ENCODE data around the gene DDX53.

The DDX53 gene

GRCh38 chrX:23012162-23012561 lies 12.4 kb downstream of the DDX53 start:
- Mint-ChIP-seq H3K27ac (no peak overlapping the region), H3K36me3 (ENCODE audit: low read depth) (no peaks in the 10 kb centered on the region), H3K4me1 (ENCODE audit: low read depth) (peaks cover 7% of the 10 kb centered on the region), H3K4me3 (no peak overlapping the region), H3K9me3 (peaks cover 2% of the 10 kb centered on the region), H3K27me3 (no peaks in the 10 kb centered on the region)

GRCh38 chrX:23012636-23013035 lies 12.9 kb downstream of the DDX53 start:
- Mint-ChIP-seq H3K9me3 (no peaks in the 10 kb centered on the region), H3K27ac (no peak overlapping the region), H3K4me3 (no peak overlapping the region), H3K4me1 (ENCODE audit: low read depth) (peaks cover 7% of the 10 kb centered on the region), H3K36me3 (ENCODE audit: low read depth) (no peaks in the 10 kb centered on the region), H3K27me3 (no peaks in the 10 kb centered on the region)

- Mint-ChIP-seq H3K27ac (no peak overlapping the region), H3K4me1 (ENCODE audit: low read depth) (peaks cover 7% of the 10 kb centered on the region), H3K27me3 (no peaks in the 10 kb centered on the region), H3K4me3 (no peak overlapping the region), H3K9me3 (no peaks in the 10 kb centered on the region), H3K36me3 (ENCODE audit: low read depth) (no peaks in the 10 kb centered on the region)
These were observed 13.6 kb downstream of the DDX53 start for GRCh38 chrX:23013366-23013765.

- Mint-ChIP-seq H3K4me1 (ENCODE audit: low read depth) (no peaks in the 10 kb centered on the region), H3K36me3 (ENCODE audit: low read depth) (no peaks in the 10 kb centered on the region), H3K27me3 (no peaks in the 10 kb centered on the region), H3K4me3 (no peak overlapping the region), H3K27ac (no peak overlapping the region), H3K9me3 (no peaks in the 10 kb centered on the region)
These were observed 31.8 kb downstream of the DDX53 start for GRCh38 chrX:23031600-23031999.

GRCh38 chrX:23035493-23035892 lies 35.7 kb downstream of the DDX53 start:
- H3K36me3 Mint-ChIP-seq (ENCODE audit: low read depth): no peaks in the 10 kb centered on the region
- no peaks in the 10 kb centered on the region for H3K27me3 Mint-ChIP-seq
- H3K4me1 Mint-ChIP-seq (ENCODE audit: low read depth): no peaks in the 10 kb centered on the region
- H3K4me3 Mint-ChIP-seq: no peak overlapping the region
- no peak overlapping the region for H3K27ac Mint-ChIP-seq
- H3K9me3 Mint-ChIP-seq: no peaks in the 10 kb centered on the region

GRCh38 chrX:23046443-23046842 lies 46.7 kb downstream of the DDX53 start:
- Mint-ChIP-seq H3K4me3 (no peak overlapping the region), H3K4me1 (ENCODE audit: low read depth) (no peaks in the 10 kb centered on the region), H3K27ac (no peak overlapping the region), H3K9me3 (no peaks in the 10 kb centered on the region), H3K27me3 (no peaks in the 10 kb centered on the region), H3K36me3 (ENCODE audit: low read depth) (no peaks in the 10 kb centered on the region)

- Mint-ChIP-seq H3K27ac (no peak overlapping the region), H3K4me1 (ENCODE audit: low read depth) (no peaks in the 10 kb centered on the region), H3K9me3 (no peaks in the 10 kb centered on the region)
These were observed 49.2 kb downstream of the DDX53 start for GRCh38 chrX:23048806-23049573.

GRCh38 chrX:23052324-23052723 lies 52.6 kb downstream of the DDX53 start:
- H3K4me1 Mint-ChIP-seq (ENCODE audit: low read depth): no peaks in the 10 kb centered on the region
- H3K9me3 Mint-ChIP-seq: no peaks in the 10 kb centered on the region
- H3K4me3 Mint-ChIP-seq: no peak overlapping the region
- no peaks in the 10 kb centered on the region for H3K27me3 Mint-ChIP-seq
- H3K27ac Mint-ChIP-seq: no peak overlapping the region
- H3K36me3 Mint-ChIP-seq (ENCODE audit: low read depth): no peaks in the 10 kb centered on the region

More at GRCh38 chrX:23048806-23049573, 49.2 kb downstream of the DDX53 start:
- no peaks in the 10 kb centered on the region for H3K27me3 Mint-ChIP-seq
- no peak overlapping the region for H3K4me3 Mint-ChIP-seq
- H3K36me3 Mint-ChIP-seq (ENCODE audit: low read depth): no peaks in the 10 kb centered on the region

Data from stimulated activated naive CD8-positive, alpha-beta T cell treated with anti-CD3 and anti-CD28 coated beads, Interleukin-15, Interleukin-2, amounts not matched to agents 100 ng/mL and 50 ng/mL, for 24 hours (primary cell).